GM12865 (cell line): Measurements from ENCODE around the gene AKT2.

ENCODE experiments used
- DNase-seq: peaks from one replicate; pipeline ENCODE4 v3.0.0; 2010; ENCODE audit warnings: low read depth
- H3K4me3 ChIP-seq: 2 replicates; pipeline ENCODE4 v1.5.1; 2011; ENCODE audit warnings: mild to moderate bottlenecking, low read depth, low read length, control low read depth
- CTCF ChIP-seq: IDR thresholded peaks from 2 replicates; pipeline ENCODE4 v1.5.1; 2011; ENCODE audit warnings: low read length, control low read depth, low read depth, inconsistent platforms; ENCODE audit not compliant: insufficient read depth; ENCODE audit errors: missing control alignments

The AKT2 gene

GRCh38 chr19:40190891-40191835, 94.0 kb downstream of the AKT2 start, which contains the start of gene MAP3K10:
MAP3K10 (plus strand) TSS chr19:40191426; CDS start chr19:40192032, 606 bp downstream.
- peak within 1 kb of the TSS; percentile 83 for H3K4me3 ChIP-seq
- no peak for TF ChIP-seq CTCF
- DNase-seq: peak; percentile 90

GRCh38 chr19:40184273-40184672, 100.9 kb downstream of the AKT2 start:
- TF ChIP-seq CTCF: no peak
- no peak for DNase-seq
- H3K4me3 ChIP-seq: no peak overlapping the region
